Ovary (tissue), 3 donors: ENCODE measurements around the gene ERC1.

Experiments
- CTCF ChIP-seq, 3 donors: fragments of 450-650 bp in 2 of 3; fragments of 200-600 bp in 1 of 3; IDR thresholded peaks; one replicate each; pipeline versions ENCODE4 v1.5.1 to v1.8.0; 2016 to 2022; ENCODE audit warnings: antibody characterized with exemption in 3 of 3, mild to moderate bottlenecking in 1 of 3
- EP300 ChIP-seq: sonication (generic); formaldehyde crosslinking; IDR thresholded peaks from one replicate; pipeline ENCODE4 v1.6.1; 2017; ENCODE audit warnings: antibody characterized with exemption
- POLR2A ChIP-seq: fragments of 450-650 bp; IDR thresholded peaks from one replicate; pipeline ENCODE4 v1.6.1; 2017; ENCODE audit warnings: antibody characterized with exemption, mild to moderate bottlenecking, moderate library complexity
- donor health status: DM: no; HTN: no; CAD: no.

DNA sequence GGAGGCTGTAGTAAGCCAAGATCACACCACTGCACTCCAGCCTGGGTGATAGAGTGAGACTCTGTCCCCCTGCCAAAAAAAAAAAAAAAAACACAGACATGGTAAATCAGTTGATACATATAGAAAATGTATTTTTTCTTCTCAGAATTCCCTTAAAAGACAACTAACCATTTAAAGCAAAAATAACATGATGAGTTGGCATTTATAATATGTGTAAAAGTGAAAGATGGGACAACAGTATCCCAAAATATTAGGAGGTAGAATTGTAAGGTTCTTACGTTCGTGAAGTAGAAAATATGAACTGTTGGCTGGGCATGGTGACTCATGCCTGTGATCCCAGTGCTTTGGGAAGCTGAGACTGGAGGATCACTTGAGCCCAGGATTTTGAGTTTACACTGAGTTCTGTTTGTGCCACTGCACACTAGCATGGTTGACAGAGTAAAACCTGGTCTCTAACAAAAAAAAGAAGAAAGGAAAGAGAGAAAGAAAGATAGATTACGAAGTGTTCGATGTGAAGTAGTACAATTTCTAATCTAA lies 306.7 kb downstream of the ERC1 start:
- no peak for TF ChIP-seq POLR2A
- no peak for TF ChIP-seq CTCF (IDR thresholded peaks at IDR 0.05)
- TF ChIP-seq EP300 = no peak
